ENCODE data around the gene COL15A1.
A peak's percentile ranks its signal among the peaks of the same experiment; 100 is the strongest.

COL15A1 gene

GRCh38 chr9:99019510-99020331, 76.0 kb downstream of the COL15A1 start:
- DNase-seq: no peak

GRCh38 chr9:99020786-99021436, 77.2 kb downstream of the COL15A1 start:
- no peak for DNase-seq

GRCh38 chr9:99021512-99021911, 77.8 kb downstream of the COL15A1 start:
- DNase-seq: no peak

GRCh38 chr9:99023231-99023630, 79.5 kb downstream of the COL15A1 start:
- DNase-seq: no peak

- DNase-seq: peak; percentile 85
Observed at GRCh38 chr9:99023831-99024230, 80.1 kb downstream of the COL15A1 start.

- DNase-seq: no peak
Observed at GRCh38 chr9:99024959-99025358, 81.3 kb downstream of the COL15A1 start.

- DNase-seq: no peak
Observed at GRCh38 chr9:99025616-99026270, 82.0 kb downstream of the COL15A1 start.

- no peak for DNase-seq
Observed at GRCh38 chr9:99026271-99026955, 82.7 kb downstream of the COL15A1 start.

- DNase-seq: no peak
Observed at GRCh38 chr9:99026956-99027298, 83.2 kb downstream of the COL15A1 start.

- DNase-seq: no peak
Observed at GRCh38 chr9:99027443-99027842, 83.7 kb downstream of the COL15A1 start.

- DNase-seq: no peak
Observed at GRCh38 chr9:99029083-99029645, 85.5 kb downstream of the COL15A1 start.

- DNase-seq: no peak
Observed at GRCh38 chr9:99030092-99030511, 86.4 kb downstream of the COL15A1 start.

GRCh38 chr9:99030610-99031109, 87.0 kb downstream of the COL15A1 start:
- no peak for DNase-seq

- DNase-seq: no peak
Observed at GRCh38 chr9:99031319-99031718, 87.6 kb downstream of the COL15A1 start.

- no peak for DNase-seq
Observed at GRCh38 chr9:99031994-99032393, 88.3 kb downstream of the COL15A1 start.

GRCh38 chr9:99034149-99034548, 90.4 kb downstream of the COL15A1 start:
- DNase-seq: no peak

- DNase-seq: no peak
Observed at GRCh38 chr9:99035313-99035712, 91.6 kb downstream of the COL15A1 start.

- no peak for DNase-seq
Observed at GRCh38 chr9:99037769-99038483, 94.2 kb downstream of the COL15A1 start.

- DNase-seq: no peak
Observed at GRCh38 chr9:99038484-99038820, 94.7 kb downstream of the COL15A1 start.

GRCh38 chr9:99039505-99040182, 95.9 kb downstream of the COL15A1 start:
- DNase-seq: no peak

GRCh38 chr9:99040251-99040900, 96.7 kb downstream of the COL15A1 start:
- DNase-seq: no peak

Data from NCI-H2107 (cell line).